HEK293 (cell line): ENCODE data around the gene PAIP2.

Experiments
- CTCF ChIP-seq: fragments of 450-650 bp; formaldehyde crosslinking; IDR thresholded peaks from 2 replicates; pipeline ENCODE4 v1.5.1; 2016; ENCODE audit warnings: missing biosample characterization, missing genetic modification characterization
- ZNF571 ChIP-seq: fragments of 450-650 bp; formaldehyde crosslinking; IDR thresholded peaks from 2 replicates; pipeline ENCODE4 v1.5.0; 2017; ENCODE audit warnings: missing biosample characterization, missing genetic modification characterization
- TF ChIP-seq, protein P1 (sequence below): fragments of 450-650 bp; formaldehyde crosslinking; IDR thresholded peaks from 2 replicates; pipeline ENCODE4 v1.5.1; 2016; ENCODE audit warnings: missing biosample characterization, missing genetic modification characterization, low read depth
- TF ChIP-seq, protein P2 (sequence below): fragments of 450-650 bp; formaldehyde crosslinking; IDR thresholded peaks from 2 replicates; pipeline ENCODE4; 2016; ENCODE audit warnings: missing biosample characterization, missing genetic modification characterization

DNA sequence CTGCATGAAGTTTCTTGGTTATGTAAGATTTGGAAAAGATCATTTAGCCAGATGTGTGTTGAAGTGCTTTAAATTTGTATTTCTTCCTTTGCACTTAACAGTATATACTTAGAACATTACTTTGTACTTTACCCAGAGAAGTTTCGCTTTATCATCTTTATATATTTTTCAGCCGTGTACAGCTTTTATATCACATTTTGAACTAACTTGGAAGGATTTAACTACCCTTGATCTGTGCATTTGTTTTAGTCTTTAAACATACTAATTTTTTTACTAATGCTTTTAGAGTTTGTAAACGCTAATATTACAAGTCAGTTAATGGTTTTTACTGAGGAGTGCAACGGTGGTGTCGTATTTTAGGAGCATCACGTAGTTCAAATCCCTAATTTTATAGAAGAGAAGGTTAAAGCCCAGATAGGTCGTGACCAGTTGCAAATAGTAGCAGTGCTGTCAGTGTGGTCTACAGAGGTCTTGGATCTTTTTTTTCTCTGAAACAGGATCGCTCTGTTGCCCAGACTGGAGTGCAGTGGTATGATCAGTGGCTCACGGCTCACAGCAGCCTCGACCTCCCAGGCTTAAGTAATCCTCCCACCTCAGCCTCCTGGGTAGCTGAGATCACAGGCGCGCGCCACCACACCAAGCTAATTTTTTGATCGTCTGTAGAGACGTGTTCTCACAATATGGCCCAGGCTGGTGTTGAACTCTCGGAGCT, 46.2 kb upstream of the PAIP2 start:
- TF ChIP-seq CTCF (tag by site-specific recombination) (no peak), ZNF571 (no peak)
- TF ChIP-seq, protein P1, sequence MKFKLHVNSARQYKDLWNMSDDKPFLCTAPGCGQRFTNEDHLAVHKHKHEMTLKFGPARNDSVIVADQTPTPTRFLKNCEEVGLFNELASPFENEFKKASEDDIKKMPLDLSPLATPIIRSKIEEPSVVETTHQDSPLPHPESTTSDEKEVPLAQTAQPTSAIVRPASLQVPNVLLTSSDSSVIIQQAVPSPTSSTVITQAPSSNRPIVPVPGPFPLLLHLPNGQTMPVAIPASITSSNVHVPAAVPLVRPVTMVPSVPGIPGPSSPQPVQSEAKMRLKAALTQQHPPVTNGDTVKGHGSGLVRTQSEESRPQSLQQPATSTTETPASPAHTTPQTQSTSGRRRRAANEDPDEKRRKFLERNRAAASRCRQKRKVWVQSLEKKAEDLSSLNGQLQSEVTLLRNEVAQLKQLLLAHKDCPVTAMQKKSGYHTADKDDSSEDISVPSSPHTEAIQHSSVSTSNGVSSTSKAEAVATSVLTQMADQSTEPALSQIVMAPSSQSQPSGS (tag by site-specific recombination) = no peak
- TF ChIP-seq, protein P2, sequence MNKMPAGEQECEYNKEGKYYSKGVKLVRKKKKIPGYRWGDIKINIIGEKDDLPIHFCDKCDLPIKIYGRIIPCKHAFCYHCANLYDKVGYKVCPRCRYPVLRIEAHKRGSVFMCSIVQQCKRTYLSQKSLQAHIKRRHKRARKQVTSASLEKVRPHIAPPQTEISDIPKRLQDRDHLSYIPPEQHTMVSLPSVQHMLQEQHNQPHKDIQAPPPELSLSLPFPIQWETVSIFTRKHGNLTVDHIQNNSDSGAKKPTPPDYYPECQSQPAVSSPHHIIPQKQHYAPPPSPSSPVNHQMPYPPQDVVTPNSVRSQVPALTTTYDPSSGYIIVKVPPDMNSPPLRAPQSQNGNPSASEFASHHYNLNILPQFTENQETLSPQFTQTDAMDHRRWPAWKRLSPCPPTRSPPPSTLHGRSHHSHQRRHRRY (tag by site-specific recombination) = no peak
